AG04450 (cell line): ENCODE data around the gene NPAT. TPM values are rescaled to one million over a fixed set of nuclear protein-coding genes. Genes with fewer than 3 reads are reported as not detected.

ENCODE experiments used
- CTCF ChIA-PET: fragments of 300-600, 350-600 bp; formaldehyde crosslinking; extraction: SDS; loops from one replicate; lab custom pipeline; 2022; ENCODE audit warnings: antibody characterized with exemption, inconsistent platforms; lab: Charles Lee
- POLR2A ChIA-PET: fragments of 350-600 bp; formaldehyde crosslinking; extraction: SDS; loops from one replicate; lab custom pipeline; 2021; ENCODE audit warnings: antibody characterized with exemption, inconsistent platforms; lab: Yijun Ruan, JAX
- DNase-seq: peaks from one replicate; pipeline ENCODE4 v3.0.0-alpha.2; 2011; ENCODE audit warnings: low read depth, low spot score
- H3K27ac ChIP-seq: one replicate; pipeline ENCODE4 v1.5.1; 2012; ENCODE audit warnings: low read depth, low read length, control low read depth
- H3K27me3 ChIP-seq: one replicate; pipeline ENCODE4 v1.6.0; 2012; ENCODE audit warnings: low read length; ENCODE audit not compliant: control insufficient read depth, insufficient read depth
- H3K4me3 ChIP-seq: 2 replicates; pipeline ENCODE4 v1.5.1; 2011; ENCODE audit warnings: mild to moderate bottlenecking, low read depth, low read length, control low read depth
- H3K9me3 ChIP-seq: 2 replicates; pipeline ENCODE4 v1.5.1; 2012; ENCODE audit warnings: low read length; ENCODE audit not compliant: control insufficient read depth, insufficient read depth
- CTCF ChIP-seq: IDR thresholded peaks from 2 replicates; pipeline ENCODE4 v1.5.1; 2011; ENCODE audit warnings: low read depth, low read length, control low read depth, inconsistent platforms
- polyA plus RNA-seq: library from polyadenylated mRNA; depleted of rRNA; stranded (reverse); fragments of >200 nt; gene quantifications from 2 replicates; pipeline ENCODE4 v1.2.3, GENCODE V29; 2011

Gene NPAT
- polyA plus RNA-seq, 1 experiment, result 9.9 TPM

GRCh38 chr11:108235192-108235591, 12.8 kb upstream of the NPAT start:
- no peak for TF ChIP-seq CTCF
- H3K27ac ChIP-seq, result no peak overlapping the region
- no peak overlapping the region for H3K4me3 ChIP-seq
- ChIA-PET POLR2A (no interaction called here), CTCF (interaction anchor here (1.2 kb wide), 1 partner anchor 12 kb away, joined by 3 read pairs; the partner anchor contains the start of gene ATM)
- no peaks in the 10 kb centered on the region for H3K27me3 ChIP-seq
- no peak for DNase-seq
- H3K9me3 ChIP-seq, result no peaks in the 10 kb centered on the region

DNA sequence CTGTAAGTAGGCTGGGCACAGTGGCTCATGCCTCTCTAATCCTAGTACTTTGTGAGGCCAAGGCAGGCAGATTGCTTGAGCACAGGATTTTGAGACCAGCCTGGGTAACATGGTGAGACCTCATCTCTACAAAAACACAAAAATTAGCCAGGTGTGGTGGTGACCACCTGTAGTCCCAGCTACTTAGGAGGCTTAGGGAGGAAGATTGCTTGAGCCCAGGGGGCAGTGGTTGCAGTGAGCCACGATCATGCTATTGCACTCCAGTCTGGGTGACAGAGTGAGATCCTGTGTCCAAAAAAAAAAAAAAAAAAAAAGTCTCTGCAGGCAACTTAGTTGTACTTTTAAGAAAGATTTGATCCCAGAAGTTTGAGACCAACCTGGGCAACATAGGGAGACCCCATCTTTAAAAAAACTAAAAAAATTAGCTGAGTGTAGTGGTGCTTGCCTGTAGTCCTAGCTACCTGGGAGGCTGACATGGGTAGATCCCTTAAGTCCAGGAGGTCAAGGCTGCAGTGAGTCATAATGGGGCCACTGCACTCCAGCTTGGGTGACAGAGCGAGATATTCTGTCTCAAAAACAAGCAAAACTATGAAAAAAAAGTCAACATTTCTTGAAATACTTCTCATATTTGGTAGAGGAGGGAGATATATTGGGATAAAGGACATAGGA, 11.0 kb upstream of the NPAT start:
- Histone ChIP-seq H3K4me3 (no peak overlapping the region), H3K9me3 (no peaks in the 10 kb centered on the region), H3K27ac (no peak overlapping the region), H3K27me3 (no peaks in the 10 kb centered on the region)
- POLR2A ChIA-PET, result no interaction called here
- TF ChIP-seq CTCF, result no peak
- no peak for DNase-seq
- CTCF ChIA-PET, result interaction anchor here (0.7 kb wide), 1 partner anchor 18 kb away, joined by 5 read pairs; no protein-coding TSS in a partner anchor

DNA sequence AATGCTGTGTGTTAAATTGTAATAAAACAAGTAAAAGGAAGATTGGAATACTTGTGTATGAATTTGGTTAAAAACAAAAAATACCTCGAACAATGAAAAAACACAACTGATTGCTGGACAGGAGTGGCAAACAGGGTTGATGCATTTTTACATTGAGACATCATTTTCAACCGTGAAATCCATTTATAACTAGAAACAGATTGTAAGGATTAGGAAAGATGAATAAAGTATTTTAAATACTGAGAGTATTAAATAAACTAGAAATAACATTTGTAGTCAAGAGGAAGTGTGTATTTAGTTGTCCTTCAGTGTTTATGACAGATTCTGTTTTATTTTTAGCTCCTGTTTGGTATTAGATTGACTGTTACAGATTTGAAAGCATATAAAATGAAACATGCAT, 5.8 kb upstream of the NPAT start:
- no peaks in the 10 kb centered on the region for H3K27me3 ChIP-seq
- no peak for TF ChIP-seq CTCF
- no peak overlapping the region for H3K4me3 ChIP-seq
- ChIA-PET POLR2A (no interaction called here), CTCF (no interaction called here)
- H3K27ac ChIP-seq, result no peak overlapping the region
- no peaks in the 10 kb centered on the region for H3K9me3 ChIP-seq
- no peak for DNase-seq

DNA sequence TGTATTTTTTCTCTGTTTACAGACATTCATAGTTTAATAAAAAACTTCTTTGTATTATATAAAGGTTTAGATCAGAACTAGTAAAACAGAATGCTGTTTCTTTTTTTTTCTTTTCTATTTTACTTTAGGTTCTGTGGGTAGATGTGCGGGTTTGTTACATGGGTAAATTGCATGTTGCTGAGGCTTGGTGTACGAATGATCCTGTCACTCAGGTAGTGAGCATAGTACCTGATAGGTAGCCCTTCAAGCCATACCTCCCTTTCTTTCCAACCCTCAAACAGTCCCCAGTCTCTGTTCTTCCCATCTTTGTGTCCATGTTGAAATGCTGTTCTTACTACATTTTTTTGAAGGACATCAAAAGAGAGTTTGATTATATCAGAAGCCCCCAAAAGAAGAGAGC, 3.6 kb upstream of the NPAT start:
- ChIA-PET POLR2A (interaction anchor here (0.7 kb wide), 1 partner anchor 80 kb away, joined by 3 read pairs; no protein-coding TSS in a partner anchor), CTCF (interaction anchor here (1.2 kb wide), 1 partner anchor 423 kb away, joined by 3 read pairs; no protein-coding TSS in a partner anchor)
- TF ChIP-seq CTCF, result no peak
- H3K27ac ChIP-seq, result no peak overlapping the region
- DNase-seq, result no peak
- H3K27me3 ChIP-seq, result no peaks in the 10 kb centered on the region
- H3K9me3 ChIP-seq, result no peaks in the 10 kb centered on the region
- H3K4me3 ChIP-seq, result no peak overlapping the region

DNA sequence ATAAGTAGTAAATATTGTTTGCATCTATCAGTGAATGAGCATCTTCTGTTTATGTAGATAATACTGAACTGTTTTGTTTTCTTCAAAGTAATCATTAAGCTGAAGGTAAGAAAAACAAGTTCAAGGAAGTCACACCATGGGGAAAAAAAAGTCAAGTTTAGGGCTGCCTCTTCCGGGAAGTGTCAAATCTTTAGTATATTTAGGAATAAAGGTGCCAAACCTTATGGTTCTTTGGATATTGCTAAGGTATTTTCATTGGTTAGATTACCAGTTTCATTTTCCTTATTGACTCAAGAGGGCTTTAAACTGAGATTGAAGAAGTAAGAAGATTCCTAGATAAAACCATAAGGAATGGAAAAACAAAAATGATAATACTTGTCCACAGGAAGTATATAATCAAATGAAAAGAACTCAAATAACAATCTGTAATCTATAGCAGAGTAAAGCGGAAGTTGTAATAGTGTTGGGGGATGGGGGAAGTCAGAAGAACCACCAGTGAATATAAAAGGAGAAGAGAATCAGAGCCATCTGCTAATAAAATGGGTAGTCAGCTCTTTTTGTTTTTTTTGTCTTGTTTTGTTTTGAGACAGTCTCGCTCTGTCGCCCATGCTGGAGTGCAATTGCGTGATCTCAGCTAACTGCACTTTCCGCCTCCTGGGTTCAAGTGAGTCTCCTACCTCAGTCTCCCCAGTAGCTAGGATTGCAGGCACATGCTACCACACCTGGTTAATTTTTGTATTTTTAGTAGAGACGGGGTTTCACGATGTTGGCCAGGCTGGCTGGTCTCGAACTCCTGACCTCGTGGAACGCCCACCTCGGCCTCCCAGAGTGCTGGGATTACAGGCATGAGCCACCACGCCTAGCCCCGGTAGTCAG, 2.7 kb upstream of the NPAT start:
- TF ChIP-seq CTCF, result no peak
- no peaks in the 10 kb centered on the region for H3K9me3 ChIP-seq
- H3K4me3 ChIP-seq, result peak overlapping the region; percentile 84
- DNase-seq, result no peak
- H3K27ac ChIP-seq, result no peak overlapping the region
- ChIA-PET POLR2A (no interaction called here), CTCF (no interaction called here)
- H3K27me3 ChIP-seq, result no peaks in the 10 kb centered on the region
